Measurements from ENCODE around the gene PCDH15. TPM values are rescaled to one million over a fixed set of nuclear protein-coding genes. Genes with fewer than 3 reads are reported as not detected.

Gene PCDH15
- total RNA-seq, 1 donor from 2014 or later = 2.1 TPM

DNA sequence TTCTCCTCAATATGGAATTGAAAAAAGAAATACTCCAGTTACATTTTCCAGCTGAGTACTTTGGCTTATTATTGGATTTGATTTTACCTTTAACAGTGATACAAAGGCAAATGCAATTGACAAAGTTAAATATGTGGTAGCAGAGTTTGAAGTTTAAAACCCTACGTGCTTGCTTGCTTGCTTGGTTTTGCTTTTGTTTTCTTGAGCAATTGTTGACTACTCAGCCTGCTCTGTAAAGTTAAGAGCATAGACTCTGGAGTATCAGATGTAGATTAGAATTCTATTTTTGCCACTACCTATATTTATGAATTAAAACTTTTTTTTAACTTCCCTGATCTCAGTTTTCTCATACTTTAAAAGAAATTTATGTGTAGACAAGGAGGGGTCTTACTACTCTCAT, 51.4 kb downstream of the PCDH15 start:
- Histone ChIP-seq H3K9me3 (no peaks in the 10 kb centered on the region), H3K36me3 (no peaks in the 10 kb centered on the region), H3K27ac (no peak overlapping the region), H3K4me1 (no peaks in the 10 kb centered on the region), H3K27me3 (ENCODE audit: low read depth) (no peaks in the 10 kb centered on the region), H3K4me3 (no peak overlapping the region)
- no peak for ATAC-seq
- intact Hi-C loops (cut with DNase I) = no loop called here
- DNase-seq = no peak
- TF ChIP-seq, protein P1, sequence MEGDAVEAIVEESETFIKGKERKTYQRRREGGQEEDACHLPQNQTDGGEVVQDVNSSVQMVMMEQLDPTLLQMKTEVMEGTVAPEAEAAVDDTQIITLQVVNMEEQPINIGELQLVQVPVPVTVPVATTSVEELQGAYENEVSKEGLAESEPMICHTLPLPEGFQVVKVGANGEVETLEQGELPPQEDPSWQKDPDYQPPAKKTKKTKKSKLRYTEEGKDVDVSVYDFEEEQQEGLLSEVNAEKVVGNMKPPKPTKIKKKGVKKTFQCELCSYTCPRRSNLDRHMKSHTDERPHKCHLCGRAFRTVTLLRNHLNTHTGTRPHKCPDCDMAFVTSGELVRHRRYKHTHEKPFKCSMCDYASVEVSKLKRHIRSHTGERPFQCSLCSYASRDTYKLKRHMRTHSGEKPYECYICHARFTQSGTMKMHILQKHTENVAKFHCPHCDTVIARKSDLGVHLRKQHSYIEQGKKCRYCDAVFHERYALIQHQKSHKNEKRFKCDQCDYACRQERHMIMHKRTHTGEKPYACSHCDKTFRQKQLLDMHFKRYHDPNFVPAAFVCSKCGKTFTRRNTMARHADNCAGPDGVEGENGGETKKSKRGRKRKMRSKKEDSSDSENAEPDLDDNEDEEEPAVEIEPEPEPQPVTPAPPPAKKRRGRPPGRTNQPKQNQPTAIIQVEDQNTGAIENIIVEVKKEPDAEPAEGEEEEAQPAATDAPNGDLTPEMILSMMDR (IDR thresholded peaks at IDR 0.05) = no peak

DNA sequence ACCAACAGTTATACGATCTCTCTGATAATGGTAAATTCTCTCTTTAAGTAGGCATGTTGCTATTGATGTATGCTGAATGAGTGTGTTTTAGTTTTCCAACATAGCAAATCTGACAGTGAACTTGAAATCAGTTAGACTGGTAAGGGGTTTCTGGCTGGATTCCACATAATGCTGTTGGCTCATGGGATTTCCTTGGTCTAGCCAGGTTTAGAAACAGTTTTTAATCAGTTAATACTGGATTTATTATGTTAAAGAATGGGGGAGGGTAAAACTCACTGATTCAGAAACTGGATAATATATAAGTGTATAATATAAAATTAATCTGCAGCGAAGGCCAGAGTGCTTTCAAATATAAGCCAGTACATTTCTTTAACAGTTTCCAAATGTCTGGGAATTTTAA, 55.6 kb downstream of the PCDH15 start:
- Histone ChIP-seq H3K27me3 (ENCODE audit: low read depth) (no peaks in the 10 kb centered on the region), H3K36me3 (no peaks in the 10 kb centered on the region), H3K9me3 (no peaks in the 10 kb centered on the region), H3K4me1 (no peaks in the 10 kb centered on the region), H3K4me3 (no peak overlapping the region), H3K27ac (no peak overlapping the region)
- intact Hi-C loops (cut with DNase I) = no loop called here
- ATAC-seq = no peak
- TF ChIP-seq, protein P1 (IDR thresholded peaks at IDR 0.05) = no peak
- no peak for DNase-seq

DNA sequence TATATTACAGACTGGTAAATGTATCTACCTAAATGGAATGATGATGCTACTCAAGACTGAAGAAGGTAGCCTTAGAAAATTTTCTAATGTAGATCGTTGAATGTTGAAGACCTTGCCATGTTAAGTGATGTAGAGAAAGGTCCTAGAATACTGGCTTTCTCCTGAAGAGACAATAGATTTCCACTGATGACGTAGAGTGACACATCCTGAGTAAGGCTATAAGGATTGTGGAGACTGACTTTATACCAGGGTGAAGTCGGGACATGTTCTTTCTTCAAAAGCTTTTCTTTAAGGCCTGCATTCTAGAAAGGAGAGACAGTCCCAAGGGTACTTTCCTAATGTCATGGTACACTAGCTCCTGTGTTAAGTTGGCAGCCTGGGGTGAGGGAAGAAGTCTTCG, 58.6 kb downstream of the PCDH15 start:
- TF ChIP-seq, protein P1 (IDR thresholded peaks at IDR 0.05) = no peak
- no peak for ATAC-seq
- DNase-seq = no peak
- H3K9me3 ChIP-seq = no peaks in the 10 kb centered on the region
- H3K36me3 ChIP-seq = no peaks in the 10 kb centered on the region
- H3K4me3 ChIP-seq = no peak overlapping the region
- H3K27ac ChIP-seq = no peak overlapping the region
- H3K4me1 ChIP-seq = no peaks in the 10 kb centered on the region
- intact Hi-C loops (cut with DNase I) = no loop called here
- H3K27me3 ChIP-seq (ENCODE audit: low read depth) = no peaks in the 10 kb centered on the region

DNA sequence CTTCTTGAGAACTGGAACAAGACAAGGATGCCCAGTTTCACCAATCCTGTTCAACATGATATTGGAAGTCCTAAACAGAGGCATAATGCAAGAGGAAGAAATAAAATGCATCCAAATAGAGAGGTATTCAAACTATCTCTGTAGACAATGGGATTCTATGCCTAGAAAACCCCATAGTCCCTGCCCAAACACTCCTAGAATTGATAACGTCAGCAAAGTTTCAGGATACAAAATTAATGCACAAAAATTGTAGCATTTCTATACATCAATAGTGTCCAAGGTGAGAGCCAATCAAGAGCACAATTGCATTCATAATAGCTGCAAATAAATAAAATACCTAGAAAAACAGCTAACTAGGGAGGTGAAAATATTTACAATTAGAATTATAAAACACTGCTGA, 72.5 kb downstream of the PCDH15 start:
- Histone ChIP-seq H3K4me3 (no peak overlapping the region), H3K4me1 (no peaks in the 10 kb centered on the region), H3K9me3 (no peaks in the 10 kb centered on the region), H3K27ac (no peak overlapping the region), H3K36me3 (no peaks in the 10 kb centered on the region), H3K27me3 (ENCODE audit: low read depth) (no peaks in the 10 kb centered on the region)
- no peak for ATAC-seq
- no peak for DNase-seq
- TF ChIP-seq, protein P1 (IDR thresholded peaks at IDR 0.05) = no peak
- intact Hi-C loops (cut with DNase I) = no loop called here

DNA sequence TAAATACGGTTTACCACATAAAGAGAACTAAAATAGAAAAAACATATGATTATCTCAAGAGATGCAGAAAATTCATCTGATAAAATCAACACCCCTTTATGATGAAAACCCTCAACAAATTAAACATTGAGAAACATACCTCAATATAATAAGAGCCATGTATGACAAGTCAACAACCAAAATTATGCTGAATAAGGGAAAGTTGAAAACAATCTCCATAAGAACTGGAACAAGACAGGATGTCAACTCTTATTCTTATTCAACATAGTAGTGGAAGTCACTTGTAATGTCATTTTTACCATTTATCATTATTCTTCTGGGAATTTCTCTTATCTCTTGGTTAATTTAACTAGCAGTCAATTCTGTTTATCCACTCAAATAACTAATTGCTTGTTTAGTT, 79.0 kb downstream of the PCDH15 start:
- ATAC-seq = no peak

More for the DNA sequence above, 79.0 kb downstream of the PCDH15 start:
- no peak overlapping the region for H3K27ac ChIP-seq
- TF ChIP-seq, protein P1 (IDR thresholded peaks at IDR 0.05) = no peak
- H3K36me3 ChIP-seq = no peaks in the 10 kb centered on the region
- H3K4me3 ChIP-seq = no peak overlapping the region
- H3K27me3 ChIP-seq (ENCODE audit: low read depth) = no peaks in the 10 kb centered on the region
- no peak for DNase-seq
- H3K9me3 ChIP-seq = no peaks in the 10 kb centered on the region
- H3K4me1 ChIP-seq = no peaks in the 10 kb centered on the region
- intact Hi-C loops (cut with DNase I) = no loop called here
